ENCODE data around the gene SP5. TPM values are rescaled to one million over a fixed set of nuclear protein-coding genes. Genes with fewer than 3 reads are reported as not detected.

The SP5 gene
- total and polyA plus RNA-seq, 7 experiments from 2014 or later, result not detected

- Mint-ChIP-seq H3K9me3 (peaks cover 0 to 1% (median 0%) of the 10 kb centered on the region in 11 donors), H3K27ac (no peak overlapping the region), H3K27me3 (peaks cover 0 to 12% (median 6%) of the 10 kb centered on the region in 5 donors), H3K4me3 (no peak overlapping the region), H3K36me3 (no peaks in the 10 kb centered on the region), H3K4me1 (peaks cover 0 to 13% (median 4%) of the 10 kb centered on the region in 7 donors)
- Histone ChIP-seq H3K9me3 (ENCODE audit: control insufficient read depth in 2 of 3, low read length in 3 of 3) (no peaks in the 10 kb centered on the region), H3K36me3 (ENCODE audit: control insufficient read depth in 2 of 3, insufficient read depth in 3 of 3, low read length in 3 of 3) (no peaks in the 10 kb centered on the region), H3K4me1 (ENCODE audit: control insufficient read depth in 2 of 2, insufficient read depth in 2 of 2, low read length in 2 of 2) (no peaks in the 10 kb centered on the region), H3K4me3 (ENCODE audit: low read length) (no peak overlapping the region), H3K27ac (ENCODE audit: low read depth, low read length) (no peak overlapping the region), H3K27me3 (ENCODE audit: control insufficient read depth in 2 of 2, insufficient read depth in 2 of 2, low read length in 2 of 2) (no peaks in the 10 kb centered on the region)
- ChIA-PET CTCF (no interaction called here), POLR2A (interaction anchor here (0.6 kb wide), 1 partner anchor 44 kb away, joined by 3 read pairs; no protein-coding TSS in a partner anchor)
- DNase-seq, result no peak
- intact Hi-C loops (cut with micrococcal nuclease), result no loop called here
- no peak for ATAC-seq
Observed at GRCh38 chr2:170675701-170676100, 39.4 kb upstream of the SP5 start.

- Histone ChIP-seq H3K4me3 (ENCODE audit: low read length) (no peak overlapping the region), H3K9me3 (ENCODE audit: control insufficient read depth in 2 of 3, low read length in 3 of 3) (no peaks in the 10 kb centered on the region), H3K27ac (ENCODE audit: low read depth, low read length) (no peak overlapping the region), H3K36me3 (ENCODE audit: control insufficient read depth in 2 of 3, insufficient read depth in 3 of 3, low read length in 3 of 3) (no peaks in the 10 kb centered on the region), H3K27me3 (ENCODE audit: control insufficient read depth in 2 of 2, insufficient read depth in 2 of 2, low read length in 2 of 2) (no peaks in the 10 kb centered on the region), H3K4me1 (ENCODE audit: control insufficient read depth in 2 of 2, insufficient read depth in 2 of 2, low read length in 2 of 2) (no peaks in the 10 kb centered on the region)
- CTCF ChIA-PET, result no interaction called here
- no peak for DNase-seq
- intact Hi-C loops (cut with micrococcal nuclease), result no loop called here
- H3K36me3 Mint-ChIP-seq, result no peaks in the 10 kb centered on the region
- POLR2A ChIA-PET, result no interaction called here
- peaks cover 0 to 13% (median 4%) of the 10 kb centered on the region in 7 donors for H3K4me1 Mint-ChIP-seq
- peaks cover 0 to 1% (median 0%) of the 10 kb centered on the region in 11 donors for H3K9me3 Mint-ChIP-seq
- no peak overlapping the region for H3K27ac Mint-ChIP-seq
- H3K27me3 Mint-ChIP-seq, result peaks cover 4 to 14% (median 6%) of the 10 kb centered on the region in 5 donors
- ATAC-seq, result no peak
- no peak overlapping the region for H3K4me3 Mint-ChIP-seq
Observed at GRCh38 chr2:170679607-170680079, 35.5 kb upstream of the SP5 start.

- Mint-ChIP-seq H3K27me3 (peaks cover 5 to 14% (median 9%) of the 10 kb centered on the region in 5 donors), H3K27ac (no peak overlapping the region), H3K4me3 (no peak overlapping the region), H3K4me1 (peaks cover 0 to 13% (median 4%) of the 10 kb centered on the region in 7 donors), H3K9me3 (peaks cover 0 to 1% (median 0%) of the 10 kb centered on the region in 11 donors), H3K36me3 (no peaks in the 10 kb centered on the region)
- Histone ChIP-seq H3K4me1 (ENCODE audit: control insufficient read depth in 2 of 2, insufficient read depth in 2 of 2, low read length in 2 of 2) (no peaks in the 10 kb centered on the region), H3K36me3 (ENCODE audit: control insufficient read depth in 2 of 3, insufficient read depth in 3 of 3, low read length in 3 of 3) (no peaks in the 10 kb centered on the region), H3K4me3 (ENCODE audit: low read length) (no peak overlapping the region), H3K9me3 (ENCODE audit: control insufficient read depth in 2 of 3, low read length in 3 of 3) (no peaks in the 10 kb centered on the region), H3K27me3 (ENCODE audit: control insufficient read depth in 2 of 2, insufficient read depth in 2 of 2, low read length in 2 of 2) (no peaks in the 10 kb centered on the region), H3K27ac (ENCODE audit: low read depth, low read length) (no peak overlapping the region)
- no peak for ATAC-seq
- ChIA-PET CTCF (no interaction called here), POLR2A (no interaction called here)
- intact Hi-C loops (cut with micrococcal nuclease), result no loop called here
- DNase-seq, result no peak
Observed at GRCh38 chr2:170680172-170680941, 34.8 kb upstream of the SP5 start.

GRCh38 chr2:170681311-170681710, 33.8 kb upstream of the SP5 start:
- intact Hi-C loops (cut with micrococcal nuclease), result no loop called here
- ATAC-seq (no peak), DNase-seq (no peak)
- H3K9me3 Mint-ChIP-seq, result peaks cover 0 to 1% (median 0%) of the 10 kb centered on the region in 11 donors
- Histone ChIP-seq H3K27me3 (ENCODE audit: control insufficient read depth in 2 of 2, insufficient read depth in 2 of 2, low read length in 2 of 2) (no peaks in the 10 kb centered on the region), H3K4me1 (ENCODE audit: control insufficient read depth in 2 of 2, insufficient read depth in 2 of 2, low read length in 2 of 2) (no peaks in the 10 kb centered on the region), H3K27ac (ENCODE audit: low read depth, low read length) (no peak overlapping the region), H3K36me3 (ENCODE audit: control insufficient read depth in 2 of 3, insufficient read depth in 3 of 3, low read length in 3 of 3) (no peaks in the 10 kb centered on the region), H3K9me3 (ENCODE audit: control insufficient read depth in 2 of 3, low read length in 3 of 3) (no peaks in the 10 kb centered on the region), H3K4me3 (ENCODE audit: low read length) (no peak overlapping the region)
- H3K36me3 Mint-ChIP-seq, result no peaks in the 10 kb centered on the region
- ChIA-PET CTCF (no interaction called here), POLR2A (no interaction called here)
- H3K27ac Mint-ChIP-seq, result no peak overlapping the region
- peaks cover 0 to 13% (median 4%) of the 10 kb centered on the region in 7 donors for H3K4me1 Mint-ChIP-seq
- no peak overlapping the region for H3K4me3 Mint-ChIP-seq
- peaks cover 5 to 16% (median 9%) of the 10 kb centered on the region in 5 donors for H3K27me3 Mint-ChIP-seq

- H3K4me3 Mint-ChIP-seq, result no peak overlapping the region
- no peak overlapping the region for H3K27ac Mint-ChIP-seq
- no peak for ATAC-seq
- no peaks in the 10 kb centered on the region for H3K36me3 ChIP-seq (ENCODE audit: control insufficient read depth in 2 of 3, insufficient read depth in 3 of 3, low read length in 3 of 3)
- H3K9me3 Mint-ChIP-seq, result no peaks in the 10 kb centered on the region
- no peaks in the 10 kb centered on the region for H3K27me3 ChIP-seq (ENCODE audit: control insufficient read depth in 2 of 2, insufficient read depth in 2 of 2, low read length in 2 of 2)
- CTCF ChIA-PET, result no interaction called here
- no peak for DNase-seq
- no peaks in the 10 kb centered on the region for H3K4me1 ChIP-seq (ENCODE audit: control insufficient read depth in 2 of 2, insufficient read depth in 2 of 2, low read length in 2 of 2)
- no peaks in the 10 kb centered on the region for H3K36me3 Mint-ChIP-seq
- no peak overlapping the region for H3K27ac ChIP-seq (ENCODE audit: low read depth, low read length)
- no peak overlapping the region for H3K4me3 ChIP-seq (ENCODE audit: low read length)
- peaks cover 0 to under 1% (median 0%) of the 10 kb centered on the region in 7 donors for H3K4me1 Mint-ChIP-seq
- H3K27me3 Mint-ChIP-seq, result peaks cover 4 to 16% (median 10%) of the 10 kb centered on the region in 5 donors
- intact Hi-C loops (cut with micrococcal nuclease), result no loop called here
- H3K9me3 ChIP-seq (ENCODE audit: control insufficient read depth in 2 of 3, low read length in 3 of 3), result no peaks in the 10 kb centered on the region
- POLR2A ChIA-PET, result no interaction called here
Observed at GRCh38 chr2:170685591-170685990, 29.5 kb upstream of the SP5 start.

- ChIA-PET POLR2A (no interaction called here), CTCF (no interaction called here)
- H3K4me3 Mint-ChIP-seq, result no peak overlapping the region
- Histone ChIP-seq H3K36me3 (ENCODE audit: control insufficient read depth in 2 of 3, insufficient read depth in 3 of 3, low read length in 3 of 3) (no peaks in the 10 kb centered on the region), H3K27ac (ENCODE audit: low read depth, low read length) (no peak overlapping the region), H3K4me3 (ENCODE audit: low read length) (no peak overlapping the region), H3K9me3 (ENCODE audit: control insufficient read depth in 2 of 3, low read length in 3 of 3) (no peaks in the 10 kb centered on the region), H3K4me1 (ENCODE audit: control insufficient read depth in 2 of 2, insufficient read depth in 2 of 2, low read length in 2 of 2) (no peaks in the 10 kb centered on the region), H3K27me3 (ENCODE audit: control insufficient read depth in 2 of 2, insufficient read depth in 2 of 2, low read length in 2 of 2) (no peaks in the 10 kb centered on the region)
- H3K27me3 Mint-ChIP-seq, result peaks cover 0 to 10% (median 5%) of the 10 kb centered on the region in 5 donors
- ATAC-seq (no peak), DNase-seq (no peak)
- H3K36me3 Mint-ChIP-seq, result no peaks in the 10 kb centered on the region
- H3K27ac Mint-ChIP-seq, result no peak overlapping the region
- no peaks in the 10 kb centered on the region for H3K4me1 Mint-ChIP-seq
- intact Hi-C loops (cut with micrococcal nuclease), result no loop called here
- H3K9me3 Mint-ChIP-seq, result peaks cover 0 to 1% (median 0%) of the 10 kb centered on the region in 11 donors
Observed at GRCh38 chr2:170689481-170689880, 25.7 kb upstream of the SP5 start.

- peaks cover 0 to 1% (median 0%) of the 10 kb centered on the region in 11 donors for H3K9me3 Mint-ChIP-seq
- no peak for ATAC-seq
- H3K27me3 Mint-ChIP-seq, result peaks cover 0 to 10% (median 5%) of the 10 kb centered on the region in 5 donors
- H3K4me1 Mint-ChIP-seq, result no peaks in the 10 kb centered on the region
- H3K27me3 ChIP-seq (ENCODE audit: control insufficient read depth in 2 of 2, insufficient read depth in 2 of 2, low read length in 2 of 2), result no peaks in the 10 kb centered on the region
- POLR2A ChIA-PET, result no interaction called here
- DNase-seq, result no peak
- H3K4me3 ChIP-seq (ENCODE audit: low read length), result no peak overlapping the region
- no peaks in the 10 kb centered on the region for H3K4me1 ChIP-seq (ENCODE audit: control insufficient read depth in 2 of 2, insufficient read depth in 2 of 2, low read length in 2 of 2)
- H3K9me3 ChIP-seq (ENCODE audit: control insufficient read depth in 2 of 3, low read length in 3 of 3), result no peaks in the 10 kb centered on the region
- no peaks in the 10 kb centered on the region for H3K36me3 Mint-ChIP-seq
- no peak overlapping the region for H3K27ac Mint-ChIP-seq
- H3K4me3 Mint-ChIP-seq, result no peak overlapping the region
- no peaks in the 10 kb centered on the region for H3K36me3 ChIP-seq (ENCODE audit: control insufficient read depth in 2 of 3, insufficient read depth in 3 of 3, low read length in 3 of 3)
- H3K27ac ChIP-seq (ENCODE audit: low read depth, low read length), result no peak overlapping the region
- intact Hi-C loops (cut with micrococcal nuclease), result no loop called here
- CTCF ChIA-PET, result no interaction called here
Observed at GRCh38 chr2:170690640-170691039, 24.5 kb upstream of the SP5 start.
